DMS79 treated with DMSO at 0.1 percent for 48 hours (cell line): ENCODE results near the gene ASL.
"Not testable (repeated sequence)": the region's sequence is repeated elsewhere in the genome, so short reads cannot be mapped to it uniquely, and the experiment has no call there.

Source experiments
- DNase-seq: peaks from one replicate; lab custom pipeline; 2025; lab: John Stamatoyannopoulos, UW

ASL gene

DNA sequence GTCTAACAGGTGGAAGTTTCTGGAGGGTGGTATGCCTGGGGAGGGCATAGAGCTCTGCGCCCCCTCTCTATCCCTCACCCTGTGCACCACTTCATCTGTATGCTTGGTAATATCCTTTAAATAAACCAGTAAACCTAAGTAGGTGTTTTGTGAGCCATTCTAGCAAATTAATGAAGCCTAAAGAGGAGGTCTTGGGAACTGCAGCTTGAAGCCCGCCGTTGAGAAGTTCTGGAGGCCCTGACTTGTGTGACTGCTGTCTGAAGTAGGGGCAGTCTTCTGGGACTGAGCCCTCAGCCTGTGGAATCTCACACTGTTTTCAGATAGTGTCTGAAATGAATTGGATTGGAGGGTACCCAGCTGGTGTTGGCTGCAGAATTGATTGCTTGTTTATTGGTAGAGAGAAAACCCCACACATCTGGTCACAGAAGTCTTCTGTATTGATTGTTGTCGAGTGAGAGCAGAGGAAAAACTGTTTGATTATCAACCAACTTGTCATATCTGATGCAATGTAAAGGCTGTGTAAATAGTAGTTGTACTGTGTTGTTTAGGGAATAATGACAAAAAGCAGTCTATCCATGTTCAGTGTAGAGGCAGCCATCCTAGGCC lies 43.7 kb downstream of the ASL start:
- no peak for DNase-seq

DNA sequence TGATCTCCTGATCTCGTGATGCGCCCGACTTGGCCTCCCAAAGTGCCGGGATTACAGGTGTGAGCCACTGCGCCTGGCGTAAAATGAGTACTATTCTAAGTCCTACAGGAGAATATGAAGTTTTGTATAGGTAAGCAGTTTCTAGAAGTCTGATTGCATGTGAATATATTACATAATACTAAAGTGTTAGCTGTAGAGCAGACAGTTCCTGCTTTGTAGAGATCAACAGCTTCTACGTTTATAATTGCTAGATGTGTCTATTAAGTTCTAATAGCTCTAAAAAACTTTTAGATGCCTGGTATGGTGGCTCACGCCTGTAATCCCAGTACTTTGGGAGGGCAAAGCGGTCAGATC lies 47.5 kb downstream of the ASL start:
- DNase-seq = no peak

DNA sequence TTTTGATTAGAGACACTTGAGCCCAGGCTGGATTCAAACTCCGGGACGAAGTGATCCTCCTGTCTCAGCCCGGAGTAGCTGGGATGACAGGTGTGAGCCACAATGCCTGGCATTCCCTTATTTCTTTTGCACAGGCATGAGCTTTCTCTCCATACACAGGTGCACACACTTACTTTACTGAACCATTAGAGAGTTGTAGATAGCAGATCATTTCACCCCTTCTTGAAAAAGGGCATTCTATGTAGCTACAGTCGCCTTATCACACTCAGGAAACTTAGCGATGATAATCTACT lies 48.9 kb downstream of the ASL start:
- DNase-seq = not testable (repeated sequence)

DNA sequence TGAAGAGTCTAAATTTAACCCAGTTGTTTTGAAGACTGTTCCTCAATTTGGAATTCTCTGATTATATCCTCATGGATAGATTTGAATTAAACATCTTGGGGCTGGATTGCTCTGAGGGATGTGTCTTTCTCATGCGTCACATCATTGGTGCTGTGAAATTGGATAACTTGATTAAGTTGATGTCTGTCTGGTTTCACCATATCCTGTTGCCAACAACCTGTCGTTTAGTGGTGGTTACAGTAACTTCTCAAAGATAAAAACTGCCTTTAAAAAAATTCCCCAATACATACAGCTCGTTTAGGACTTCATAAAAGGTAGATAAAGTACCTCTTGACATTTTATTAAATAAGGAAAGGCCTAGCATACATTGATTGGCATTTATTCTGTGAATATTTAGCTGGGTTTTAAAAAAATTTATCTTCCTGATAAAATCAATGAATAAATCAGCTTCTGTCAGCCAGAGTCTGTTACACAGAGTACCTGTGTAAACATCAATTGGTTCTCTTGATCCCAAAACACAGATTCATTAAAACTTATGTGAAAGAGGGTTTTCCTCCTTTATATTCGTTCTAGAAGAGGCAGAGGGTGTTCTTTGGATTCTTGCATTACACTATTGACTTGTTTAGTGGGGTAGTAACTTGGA lies 49.6 kb downstream of the ASL start:
- no peak for DNase-seq

DNA sequence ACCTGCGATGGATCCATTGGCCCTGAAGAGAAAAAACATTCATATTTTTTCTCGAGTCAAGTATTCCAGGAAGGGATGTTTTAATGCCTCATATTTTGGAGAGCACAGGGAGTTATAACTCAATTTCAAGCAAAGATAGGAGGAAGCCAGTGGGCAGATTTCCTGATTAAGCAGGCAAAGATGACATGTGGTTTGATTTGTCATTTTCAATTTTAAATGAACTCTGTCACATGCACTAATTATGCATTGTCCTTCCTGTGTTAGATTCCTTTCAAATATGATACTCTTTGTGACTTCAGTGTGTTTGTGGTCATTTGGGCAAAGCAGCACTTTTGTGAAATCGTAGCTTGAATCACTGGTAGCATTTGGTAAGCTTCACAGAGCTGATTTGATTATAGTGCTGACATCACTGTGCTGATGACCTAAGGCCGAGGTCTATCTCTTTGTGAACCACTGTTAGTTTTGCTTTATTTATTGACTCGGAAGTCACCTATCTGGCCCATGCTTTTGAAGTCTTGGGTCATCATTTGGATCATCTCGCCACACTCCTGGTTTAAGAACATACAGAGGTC lies 50.2 kb downstream of the ASL start:
- not testable (repeated sequence) for DNase-seq

DNA sequence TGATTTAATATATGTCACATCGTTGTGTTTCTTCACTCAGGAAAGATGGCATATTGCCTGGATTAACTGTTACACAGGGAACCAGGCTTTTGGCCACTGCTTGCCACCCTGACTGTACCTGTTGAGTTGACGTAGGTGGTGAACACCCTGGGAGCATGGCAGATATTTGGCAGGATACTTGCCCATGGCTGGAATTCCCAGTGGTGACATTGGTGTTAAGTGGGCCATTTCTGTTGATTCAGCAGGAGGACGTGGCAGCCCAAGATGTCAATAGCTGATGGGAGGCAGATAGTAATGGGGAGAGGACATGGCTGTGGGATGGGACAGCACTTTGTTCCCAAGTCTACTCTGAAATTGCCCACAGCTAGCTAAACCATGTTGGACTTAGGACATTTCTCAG lies 51.6 kb downstream of the ASL start:
- not testable (repeated sequence) for DNase-seq

DNA sequence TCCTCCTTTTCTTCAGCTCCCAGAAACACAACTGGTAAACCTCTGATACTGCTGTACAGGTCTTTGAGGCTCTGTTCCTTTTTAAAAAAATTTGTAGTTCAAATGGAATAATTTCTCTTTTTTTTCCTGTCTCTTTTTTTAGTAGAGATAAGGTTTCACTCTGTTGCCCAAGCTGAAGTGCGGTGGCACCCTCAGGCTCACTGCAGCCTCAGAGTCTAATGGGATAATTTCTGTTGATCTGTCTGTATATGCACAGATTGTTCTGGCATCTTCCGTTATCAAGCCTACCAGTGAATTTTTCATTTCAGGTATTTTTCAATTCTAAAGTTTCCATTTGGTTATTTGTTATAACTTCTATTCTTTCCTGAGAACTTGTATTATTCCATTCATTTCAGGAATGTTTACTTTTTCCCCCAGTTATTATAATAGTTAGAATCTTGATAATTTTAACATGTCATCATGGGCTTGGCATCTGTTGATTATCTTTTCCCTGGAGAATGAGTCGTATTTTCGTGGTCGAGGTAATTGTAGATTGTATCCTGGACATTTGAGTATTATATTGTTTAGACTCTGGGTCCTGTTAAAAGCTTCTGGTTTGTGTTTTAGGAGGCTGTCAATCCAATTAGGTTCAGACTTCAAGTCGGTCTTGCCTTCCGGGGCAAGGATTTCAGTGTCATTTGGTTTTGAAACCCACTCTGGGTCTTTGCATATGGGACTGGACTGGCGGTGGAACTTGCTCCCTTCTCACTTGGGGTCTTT lies 63.6 kb downstream of the ASL start:
- DNase-seq = no peak

DNA sequence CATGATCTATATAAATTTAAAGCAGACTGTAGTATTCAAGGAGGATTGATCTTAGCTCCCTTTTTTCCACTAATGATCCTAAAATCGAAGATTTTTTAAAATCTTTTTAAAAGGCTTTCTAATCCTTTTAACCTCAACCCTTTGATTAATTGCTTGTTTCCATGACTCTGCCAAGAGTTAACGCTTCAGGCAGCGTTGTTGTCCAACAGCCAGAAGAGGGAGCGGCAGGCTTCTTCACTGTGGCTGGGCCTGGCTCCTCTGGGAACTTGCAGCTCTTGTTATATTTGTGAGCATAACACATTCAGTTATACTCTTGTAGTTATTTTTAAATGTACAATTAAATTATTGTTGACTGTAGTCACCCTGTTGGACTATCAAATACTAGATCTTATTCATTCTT lies 65.3 kb downstream of the ASL start:
- no peak for DNase-seq

DNA sequence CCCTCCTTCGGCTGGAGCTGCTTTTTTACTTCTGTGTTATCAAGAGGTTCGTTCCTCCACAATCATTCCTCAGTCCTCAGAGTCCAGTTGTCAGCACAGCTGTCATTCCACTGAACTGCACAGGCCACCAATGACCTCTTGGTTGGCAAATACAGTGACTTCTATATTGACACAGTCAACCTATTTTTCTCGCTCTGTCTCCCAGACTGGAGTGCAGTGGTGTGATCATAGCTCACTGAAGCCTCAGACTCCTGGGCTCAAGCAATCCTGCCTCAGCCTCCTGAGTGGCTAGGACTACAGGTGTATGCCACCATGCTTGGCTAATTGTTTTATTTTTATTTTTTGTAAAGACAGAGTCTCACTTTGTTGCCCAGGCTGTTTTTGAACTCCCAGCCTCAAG lies 66.7 kb downstream of the ASL start:
- no peak for DNase-seq

DNA sequence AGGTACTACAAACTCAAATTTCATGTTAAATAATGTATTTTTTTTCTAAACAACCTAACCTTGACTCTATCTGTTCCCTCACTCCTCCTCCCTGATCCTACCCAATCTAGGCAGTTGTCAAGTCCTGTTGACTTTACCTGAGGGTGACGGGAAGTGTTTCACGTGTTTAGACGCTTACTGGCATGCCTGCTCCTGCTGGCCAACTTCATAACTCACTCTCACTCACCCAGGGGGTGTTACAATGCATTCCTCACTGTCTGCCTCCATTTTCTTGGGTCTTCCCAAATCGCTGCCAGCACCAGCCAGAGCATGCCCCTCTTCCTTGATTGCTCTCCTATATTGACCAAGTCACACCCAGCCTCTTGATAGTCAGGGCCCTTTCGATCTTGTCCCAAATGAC lies 67.4 kb downstream of the ASL start:
- no peak for DNase-seq
